ENCODE measurements around the gene MICU1. TPM values are rescaled to one million over a fixed set of nuclear protein-coding genes. Genes with fewer than 3 reads are reported as not detected.

MICU1 gene
- total and polyA plus RNA-seq, 2 of the 13 experiments (the other 11 are each of a cell fraction or from before 2014, with no cell fraction given), result 32.5 to 56.1 TPM

GRCh38 chr10:72331575-72332422 lies 294.1 kb downstream of the MICU1 start (continued):
- no peak for TF ChIP-seq ETS1 (CRISPR knock-in tag; IDR thresholded peaks at IDR 0.05)
- TF ChIP-seq ZNF607 (CRISPR knock-in tag; IDR thresholded peaks at IDR 0.05; ENCODE audit: borderline replicate concordance), result 0 out of 2 replicates have a peak, but pooled peaks have one; percentile 50
- no peak; the same call in 1 of the 2 replicates for TF ChIP-seq STAG1 (CRISPR knock-in tag; IDR thresholded peaks at IDR 0.05)
- TF ChIP-seq GABPA (IDR thresholded peaks at IDR 0.05; ENCODE audit: low read depth, low read length), result no peak
- TF ChIP-seq GABPA (CRISPR knock-in tag; IDR thresholded peaks at IDR 0.05; ENCODE audit: low read depth), result no peak
- TF ChIP-seq HNRNPL (IDR thresholded peaks at IDR 0.05; ENCODE audit: low read depth, low read length), result peak; percentile 97
- TF ChIP-seq ARNT2 (CRISPR knock-in tag; IDR thresholded peaks at IDR 0.05; ENCODE audit: low read depth), result no peak
- TF ChIP-seq HDAC6 (IDR thresholded peaks at IDR 0.05; ENCODE audit: low read depth, low read length), result no peak
- TF ChIP-seq BRD4 (CRISPR knock-in tag; IDR thresholded peaks at IDR 0.05), result no peak
- TF ChIP-seq ZZZ3 (CRISPR knock-in tag; IDR thresholded peaks at IDR 0.05; ENCODE audit: borderline replicate concordance), result no peak
- TF ChIP-seq DBP (CRISPR knock-in tag; IDR thresholded peaks at IDR 0.05; ENCODE audit: not compliant biosample characterization), result no peak
- no peak; the same call in 1 of the 2 replicates for TF ChIP-seq ERF (CRISPR knock-in tag; IDR thresholded peaks at IDR 0.05)
- TF ChIP-seq ZNF414 (CRISPR knock-in tag; IDR thresholded peaks at IDR 0.05), result 0 out of 2 replicates have a peak, but pooled peaks have one; percentile 29
- no peak for TF ChIP-seq SMAD1 (CRISPR knock-in tag; IDR thresholded peaks at IDR 0.05; ENCODE audit: borderline replicate concordance, low read depth)
- 0 out of 2 replicates have a peak, but pooled peaks have one; percentile 11 for TF ChIP-seq SOX13 (IDR thresholded peaks at IDR 0.05)
- TF ChIP-seq SOX13 (CRISPR knock-in tag; conservative IDR thresholded peaks at IDR 0.05 in 1 of 2, IDR thresholded peaks at IDR 0.05 in 1 of 2), result peak in 1 of 2 experiments; percentile 37; a peak in 1 of 4 replicates
- no peak for TF ChIP-seq STAT5B (CRISPR knock-in tag; IDR thresholded peaks at IDR 0.05)
- TF ChIP-seq ZNF343 (CRISPR knock-in tag; IDR thresholded peaks at IDR 0.05), result no peak
- TF ChIP-seq FOXC1 (CRISPR knock-in tag; IDR thresholded peaks at IDR 0.05; ENCODE audit: borderline replicate concordance), result no peak; the same call in 1 of the 2 replicates
- TF ChIP-seq ZNF20 (CRISPR knock-in tag; IDR thresholded peaks at IDR 0.05), result no peak
- TF ChIP-seq IKZF4 (CRISPR knock-in tag; IDR thresholded peaks at IDR 0.05; ENCODE audit: borderline replicate concordance, low read depth, not compliant biosample characterization), result no peak
- TF ChIP-seq MXD1 (CRISPR knock-in tag; IDR thresholded peaks at IDR 0.05), result peak; percentile 39; the same call in 1 of the 2 replicates
- TF ChIP-seq ZKSCAN8 (CRISPR knock-in tag; IDR thresholded peaks at IDR 0.05; ENCODE audit: borderline replicate concordance), result no peak
- no peak for TF ChIP-seq PLRG1 (conservative IDR thresholded peaks at IDR 0.05)
- no peak for TF ChIP-seq MBD4 (IDR thresholded peaks at IDR 0.05; ENCODE audit: borderline replicate concordance, low read length)
- no peak for TF ChIP-seq ZNF570 (CRISPR knock-in tag; IDR thresholded peaks at IDR 0.05; ENCODE audit: borderline replicate concordance)
- no peak for TF ChIP-seq AHR (CRISPR knock-in tag; IDR thresholded peaks at IDR 0.05)
- TF ChIP-seq MLLT10 (CRISPR knock-in tag; IDR thresholded peaks at IDR 0.05), result no peak

Data from HepG2 (cell line).